HG03064 (cell line): ENCODE measurements around the gene SRRM4.
"Not testable (repeated sequence)": the region's sequence is repeated elsewhere in the genome, so short reads cannot be mapped to it uniquely, and the experiment has no call there.

Experiments
- ATAC-seq: cut with Tn5 transposase; IDR thresholded peaks from one replicate; pipeline ENCODE4 v1.9.1; 2021; ENCODE audit warnings: low read depth; ENCODE audit not compliant: unreplicated experiment

The SRRM4 gene

GRCh38 chr12:119008691-119009221 lies 27.4 kb downstream of the SRRM4 start:
- ATAC-seq: no peak

GRCh38 chr12:119011231-119011630 lies 29.9 kb downstream of the SRRM4 start:
- no peak for ATAC-seq

- ATAC-seq: no peak
Observed at GRCh38 chr12:119012179-119012578, 30.8 kb downstream of the SRRM4 start.

GRCh38 chr12:119013023-119013422 lies 31.7 kb downstream of the SRRM4 start:
- no peak for ATAC-seq

GRCh38 chr12:119014368-119014767 lies 33.0 kb downstream of the SRRM4 start:
- no peak for ATAC-seq

GRCh38 chr12:119016715-119017114 lies 35.4 kb downstream of the SRRM4 start:
- ATAC-seq: no peak

- ATAC-seq: no peak
Observed at GRCh38 chr12:119019166-119019565, 37.8 kb downstream of the SRRM4 start.

GRCh38 chr12:119020406-119021360 lies 39.3 kb downstream of the SRRM4 start:
- ATAC-seq: no peak

GRCh38 chr12:119024356-119024755 lies 43.0 kb downstream of the SRRM4 start:
- ATAC-seq: no peak

GRCh38 chr12:119025786-119026185 lies 44.4 kb downstream of the SRRM4 start:
- ATAC-seq: no peak

GRCh38 chr12:119033332-119033731 lies 52.0 kb downstream of the SRRM4 start:
- not testable (repeated sequence) for ATAC-seq

GRCh38 chr12:119036878-119037825 lies 55.8 kb downstream of the SRRM4 start:
- no peak for ATAC-seq

- no peak for ATAC-seq
Observed at GRCh38 chr12:119044094-119044493, 62.8 kb downstream of the SRRM4 start.

GRCh38 chr12:119047641-119048040 lies 66.3 kb downstream of the SRRM4 start:
- ATAC-seq: no peak

GRCh38 chr12:119050663-119051062 lies 69.3 kb downstream of the SRRM4 start:
- ATAC-seq: no peak

GRCh38 chr12:119051474-119051873 lies 70.1 kb downstream of the SRRM4 start:
- ATAC-seq: no peak

- no peak for ATAC-seq
Observed at GRCh38 chr12:119052001-119052400, 70.7 kb downstream of the SRRM4 start.

- ATAC-seq: no peak
Observed at GRCh38 chr12:119055977-119056376, 74.6 kb downstream of the SRRM4 start.

GRCh38 chr12:119060847-119061796 lies 79.8 kb downstream of the SRRM4 start:
- ATAC-seq: no peak
